Activated gamma-delta T cell treated with Interleukin-2 at 50 U/mL for 16 hours (primary cell): ENCODE data around the gene CNTNAP2.

ENCODE experiments used
- DNase-seq: peaks from one replicate; pipeline ENCODE4 v3.0.0-alpha.2; 2020

The CNTNAP2 gene

DNA sequence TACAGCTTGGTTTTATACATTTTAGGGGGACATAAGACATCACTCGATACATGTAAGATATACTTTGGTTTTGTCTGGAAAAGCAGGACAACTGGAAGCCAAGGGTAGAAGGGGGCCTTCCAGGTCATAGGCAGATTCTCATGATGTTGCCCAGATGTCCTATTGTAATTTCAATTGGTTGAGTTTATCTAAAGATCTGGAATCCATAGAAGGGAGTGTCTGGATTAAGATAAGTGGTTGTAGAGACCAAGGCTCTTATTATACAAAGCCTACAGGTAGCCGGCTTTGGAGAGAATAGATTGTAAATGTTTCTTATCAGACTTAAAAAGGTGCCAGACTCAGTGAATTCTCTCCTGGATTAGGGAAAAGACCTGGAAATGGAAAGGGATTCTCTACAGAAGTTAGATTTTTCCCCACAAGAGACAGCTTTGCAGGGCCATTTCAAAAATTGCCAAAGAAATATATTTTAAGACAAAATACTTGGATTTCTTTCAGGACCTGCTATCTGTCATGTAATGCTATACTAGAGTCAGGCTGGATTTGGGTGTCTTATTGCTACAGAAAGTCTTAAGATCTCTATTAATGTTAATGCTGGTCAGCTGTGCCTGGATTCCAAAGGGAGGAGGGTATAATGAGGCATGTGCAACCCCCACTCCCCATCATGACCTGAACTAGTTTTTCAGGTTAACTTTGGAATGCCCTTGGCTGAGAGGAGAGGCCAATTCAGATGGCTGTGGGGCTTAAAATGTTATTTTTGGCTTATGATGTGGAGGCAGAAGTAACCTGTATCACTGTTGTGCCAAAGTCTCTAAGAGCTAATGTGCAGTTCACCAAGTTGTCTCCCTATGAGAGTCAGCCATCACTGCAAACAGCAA is 1962.8 kb downstream of the CNTNAP2 start:
- DNase-seq: no peak

DNA sequence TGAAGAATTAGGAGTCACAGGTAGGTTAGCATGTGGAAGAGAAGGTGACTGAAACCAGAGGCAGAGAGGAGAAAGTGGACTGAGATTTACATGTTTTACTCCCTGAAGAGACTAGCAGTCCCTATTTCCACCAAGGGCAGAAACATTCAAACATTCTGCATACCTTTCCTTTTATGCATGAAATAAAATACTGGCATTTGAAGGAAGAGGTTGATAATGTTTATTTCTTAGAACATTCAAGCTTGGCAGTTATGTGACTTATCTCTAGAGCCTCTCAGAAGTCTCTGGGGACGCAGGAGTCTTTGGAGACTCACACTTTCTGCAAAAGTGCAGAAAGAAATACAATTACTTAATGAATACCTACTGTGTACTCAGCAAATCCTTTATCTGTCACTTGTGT is 1966.8 kb downstream of the CNTNAP2 start:
- DNase-seq: no peak

DNA sequence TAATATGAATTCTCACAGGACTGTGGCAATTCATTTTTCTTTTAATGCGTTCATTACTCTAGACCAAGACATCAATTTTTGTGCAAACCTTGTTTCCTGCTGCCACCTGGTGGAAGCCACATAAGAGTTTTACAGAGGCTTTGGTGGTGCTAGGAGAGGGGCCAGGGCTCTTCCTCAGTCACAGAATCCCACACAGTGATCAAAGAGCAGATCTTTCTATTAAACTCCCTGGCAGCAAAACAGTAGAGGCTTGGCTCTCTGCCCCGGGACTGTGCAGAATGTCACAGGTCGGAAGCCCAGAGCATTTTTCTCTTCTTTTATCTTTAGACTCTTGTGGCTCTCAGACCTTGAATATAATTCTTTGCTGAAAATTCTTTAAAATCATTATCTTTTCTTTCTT is 1967.5 kb downstream of the CNTNAP2 start:
- DNase-seq: no peak

DNA sequence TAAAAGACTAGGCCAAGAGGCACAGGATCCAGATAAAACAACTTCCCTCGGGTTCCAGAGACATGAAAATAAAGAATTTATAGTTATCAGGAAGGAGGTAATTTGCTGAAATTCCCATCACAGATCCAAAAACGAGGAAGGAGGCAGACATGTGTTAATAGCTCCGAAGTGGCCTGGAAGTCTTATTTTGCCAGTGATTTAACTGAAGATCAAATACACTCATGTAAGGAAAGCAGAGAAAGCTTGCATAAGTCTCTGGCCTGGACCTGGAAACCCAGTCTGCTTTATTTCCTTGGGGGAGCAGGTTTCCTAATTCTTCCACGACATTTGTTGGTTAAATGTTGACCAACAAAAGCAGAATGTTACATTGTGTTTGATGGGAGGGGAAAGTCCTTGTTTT is 1975.3 kb downstream of the CNTNAP2 start:
- DNase-seq: no peak

DNA sequence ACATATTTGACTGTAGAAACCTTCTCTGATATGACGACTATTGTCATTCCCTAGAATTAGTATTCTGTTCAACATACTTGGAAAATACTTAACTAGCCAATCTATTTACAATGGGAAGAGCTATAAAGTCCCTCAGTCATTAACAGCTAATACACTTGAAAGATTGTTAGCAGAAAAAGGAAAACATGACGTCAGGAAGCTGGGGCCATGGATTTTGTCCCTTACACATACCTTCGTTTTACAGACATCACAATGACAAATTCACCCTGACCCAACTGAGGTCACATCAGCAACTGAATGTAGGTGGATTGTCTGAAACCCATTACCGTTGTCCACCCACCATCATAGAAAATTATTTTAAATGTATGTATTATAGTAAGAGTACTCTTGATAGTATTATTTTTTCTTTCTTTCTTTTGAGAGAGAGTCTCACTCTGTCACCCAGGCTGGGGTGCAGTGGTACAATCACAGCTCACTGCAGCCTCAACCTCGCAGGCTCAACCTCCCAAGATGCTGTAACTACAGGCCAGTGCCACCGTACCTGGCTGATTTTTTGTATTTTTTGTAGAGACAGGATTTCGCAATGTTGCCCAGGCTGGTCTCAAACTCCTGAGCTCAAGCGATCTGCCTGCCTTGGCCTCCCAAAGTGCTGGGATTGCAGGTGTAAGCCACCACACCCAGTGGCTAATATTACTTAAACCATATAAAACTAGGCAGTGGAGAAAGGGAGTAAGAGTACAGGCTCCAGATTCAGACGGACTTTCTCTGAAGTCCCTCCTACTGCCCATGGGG is 1977.0 kb downstream of the CNTNAP2 start:
- DNase-seq: no peak

DNA sequence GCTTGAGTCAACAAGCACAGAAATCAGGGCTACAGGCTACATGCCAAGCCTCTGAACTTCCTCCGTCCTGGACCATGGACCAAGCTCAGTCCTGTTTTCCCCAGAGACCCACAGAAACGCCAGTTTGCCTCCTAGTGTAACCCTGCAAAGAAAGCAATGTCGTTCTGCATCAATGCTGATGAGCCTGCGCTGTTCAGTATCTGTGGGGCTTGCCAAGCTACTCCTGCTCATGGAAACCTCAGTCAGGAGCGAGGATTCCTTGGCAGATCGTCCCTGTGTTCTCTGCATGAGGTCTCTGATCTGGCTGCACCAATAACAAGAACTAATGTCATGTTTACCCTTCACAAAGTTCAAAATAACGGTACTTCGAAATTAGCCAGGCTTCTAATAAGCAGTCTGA is 1978.5 kb downstream of the CNTNAP2 start:
- no peak for DNase-seq

DNA sequence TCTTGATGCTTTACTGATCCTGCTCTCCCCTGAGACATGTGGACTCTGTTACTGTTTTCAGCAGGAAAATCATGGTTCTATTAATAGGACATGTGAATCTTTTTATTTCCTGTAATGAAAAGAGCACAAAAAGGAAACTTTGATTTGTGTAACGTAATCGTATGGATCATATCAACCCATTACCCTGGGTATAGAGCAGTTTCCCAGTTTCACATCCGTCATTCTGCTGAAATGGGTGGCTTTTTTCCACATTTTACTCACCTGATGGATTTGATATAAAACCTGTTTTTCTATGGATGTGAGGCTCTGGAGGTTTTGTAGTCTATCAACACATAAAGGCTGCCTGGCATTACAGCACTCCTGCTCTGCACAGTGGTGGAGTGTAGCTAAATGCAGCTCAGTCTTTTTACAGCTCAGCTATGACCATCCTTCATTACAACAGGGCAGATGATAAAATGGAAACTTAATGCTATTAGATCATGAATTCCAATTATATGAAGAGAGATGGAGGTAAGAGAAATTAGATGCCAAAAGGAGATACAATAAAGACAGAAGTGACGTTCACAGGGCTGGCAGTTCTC is 1987.6 kb downstream of the CNTNAP2 start:
- no peak for DNase-seq

DNA sequence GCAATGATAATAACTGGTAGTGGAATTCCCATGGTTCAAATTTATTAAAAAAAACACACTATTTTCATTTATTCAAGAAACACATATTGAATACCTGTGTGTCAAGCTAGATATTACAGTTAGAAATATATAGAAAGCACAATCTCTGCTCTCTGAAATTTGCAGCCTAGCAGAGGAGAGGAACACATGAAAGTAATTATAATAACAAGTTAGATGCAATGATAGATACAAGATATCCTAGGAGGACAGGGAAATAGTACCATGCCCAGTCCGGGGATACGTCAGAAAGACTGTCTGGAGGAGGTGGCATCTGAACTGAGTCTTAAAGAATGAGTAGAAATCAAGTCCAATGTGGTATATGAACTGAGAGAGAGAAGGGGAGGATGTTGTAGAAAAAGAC is 1988.3 kb downstream of the CNTNAP2 start:
- DNase-seq: no peak

DNA sequence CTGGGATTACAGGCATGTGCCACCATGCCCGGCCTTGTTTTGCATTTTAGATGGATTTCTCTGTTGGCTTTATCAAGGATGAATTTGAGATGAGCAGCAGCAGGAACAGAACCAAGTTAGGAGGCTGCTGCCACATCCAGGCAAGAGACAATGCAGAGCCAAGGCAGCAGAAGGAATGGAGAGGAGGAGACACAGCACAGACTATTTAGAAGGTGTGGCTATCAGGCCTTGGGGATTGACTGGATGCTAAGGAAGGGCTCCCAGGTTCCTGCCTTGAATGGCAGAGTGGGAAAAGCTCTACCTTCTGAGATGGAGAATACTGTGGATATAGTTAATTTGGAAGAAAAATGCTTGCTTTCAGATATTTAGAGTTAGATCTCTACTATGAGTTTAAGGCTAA is 1989.3 kb downstream of the CNTNAP2 start:
- DNase-seq: no peak

DNA sequence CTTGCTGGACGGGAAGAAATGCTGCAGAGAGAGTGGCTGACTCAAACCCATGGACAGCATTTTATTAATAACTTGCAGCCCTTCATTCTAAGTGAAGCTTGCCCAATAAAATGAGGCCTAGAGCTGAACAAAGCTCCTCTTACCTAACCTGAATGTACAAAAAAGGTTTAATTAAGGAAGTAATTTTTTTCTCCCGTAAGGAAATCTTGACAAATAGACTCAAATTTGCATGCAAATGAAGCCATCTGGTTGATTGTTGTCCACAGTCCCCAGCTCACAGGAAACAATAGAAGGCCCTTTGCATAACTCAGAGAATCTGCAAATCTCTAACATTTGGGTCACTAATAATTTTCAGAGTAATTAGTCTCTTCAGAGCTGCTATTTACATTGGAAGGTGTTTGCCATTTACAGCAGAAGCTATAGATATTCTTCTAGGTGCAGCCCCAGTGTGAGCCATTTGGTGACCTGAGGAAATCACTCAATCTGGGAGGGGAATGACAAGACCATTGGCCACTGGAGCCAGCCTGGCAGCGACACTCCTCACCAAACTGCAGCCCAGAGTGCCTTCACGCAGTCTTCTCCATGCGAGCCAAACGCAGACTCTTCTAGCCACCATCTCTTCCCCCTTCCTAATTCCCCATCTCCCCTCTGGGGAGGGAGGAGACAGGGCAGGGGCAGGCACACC is 1991.0 kb downstream of the CNTNAP2 start:
- no peak for DNase-seq

DNA sequence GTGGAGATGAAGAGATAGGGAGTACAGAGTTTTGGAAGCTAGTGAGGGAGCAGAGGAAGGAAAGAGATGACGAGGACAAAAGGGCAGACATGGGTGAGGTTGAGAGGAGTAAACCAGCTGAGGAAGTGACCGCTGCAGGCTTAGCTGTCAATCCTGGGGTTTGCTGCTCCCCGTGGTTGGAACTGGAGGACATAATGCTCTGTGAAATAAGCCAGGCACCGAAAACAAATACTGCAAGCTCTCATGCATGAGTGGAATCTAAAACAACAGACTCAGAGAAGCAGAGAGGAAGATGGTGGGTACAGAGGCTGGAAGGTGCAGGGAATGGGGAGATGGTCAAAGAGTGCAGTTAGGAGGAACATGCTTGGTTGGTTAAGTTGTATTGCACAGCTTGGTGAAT is 1991.8 kb downstream of the CNTNAP2 start:
- DNase-seq: no peak

DNA sequence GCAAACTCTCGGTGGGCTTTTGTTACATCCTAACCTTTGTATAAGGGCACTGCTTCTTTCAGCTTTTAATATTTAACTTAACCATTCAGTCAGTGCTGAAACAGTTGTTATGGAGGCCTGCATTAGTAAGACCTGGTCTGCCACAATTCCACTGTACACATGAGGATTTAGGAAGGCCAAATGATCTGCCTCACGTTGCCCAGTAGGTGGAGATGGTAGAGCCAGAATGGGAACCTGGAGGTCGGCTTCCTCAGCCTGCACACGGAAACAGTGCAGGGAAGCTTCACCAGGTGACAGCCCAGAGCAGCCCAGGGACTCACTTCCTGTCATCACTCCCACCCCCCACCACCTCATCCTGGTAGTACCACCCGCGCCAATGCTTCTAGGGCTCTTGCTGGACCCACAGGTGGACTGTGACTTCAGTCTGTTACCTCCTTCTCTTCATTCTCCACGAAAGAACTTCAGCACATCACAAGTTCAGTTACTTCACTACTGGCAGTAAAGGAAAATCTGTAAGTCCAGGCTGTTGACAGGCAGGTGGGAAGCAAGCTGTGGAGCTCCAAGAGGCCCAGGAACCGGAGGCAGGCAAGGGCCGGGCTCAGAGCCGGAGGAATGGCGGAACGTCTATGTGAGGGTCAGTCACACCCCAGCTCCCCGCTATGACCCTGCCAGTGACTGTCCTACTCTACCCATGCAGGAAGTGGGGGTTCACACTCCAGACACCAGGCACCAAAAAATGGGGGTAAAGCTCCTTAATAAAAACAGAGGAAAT is 1993.7 kb downstream of the CNTNAP2 start:
- DNase-seq: no peak

DNA sequence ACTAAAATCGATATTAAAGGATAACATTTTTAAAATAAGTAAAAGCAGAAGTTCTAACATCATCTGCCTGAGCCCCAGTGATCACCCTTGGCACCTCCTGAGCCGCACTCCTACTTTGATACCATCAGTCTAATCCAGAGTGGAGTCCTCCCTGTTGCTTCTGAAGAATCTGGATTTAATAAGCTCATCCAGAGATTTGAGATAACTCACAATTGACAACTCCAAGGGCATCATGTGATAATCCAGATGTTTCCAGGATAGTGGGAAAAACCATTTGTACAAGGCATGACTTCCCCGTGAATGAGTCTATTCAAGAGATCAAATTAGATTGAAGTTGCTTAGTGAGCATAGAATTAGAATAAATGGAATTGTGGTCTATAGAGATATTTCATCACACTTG is 1998.2 kb downstream of the CNTNAP2 start:
- DNase-seq: no peak

DNA sequence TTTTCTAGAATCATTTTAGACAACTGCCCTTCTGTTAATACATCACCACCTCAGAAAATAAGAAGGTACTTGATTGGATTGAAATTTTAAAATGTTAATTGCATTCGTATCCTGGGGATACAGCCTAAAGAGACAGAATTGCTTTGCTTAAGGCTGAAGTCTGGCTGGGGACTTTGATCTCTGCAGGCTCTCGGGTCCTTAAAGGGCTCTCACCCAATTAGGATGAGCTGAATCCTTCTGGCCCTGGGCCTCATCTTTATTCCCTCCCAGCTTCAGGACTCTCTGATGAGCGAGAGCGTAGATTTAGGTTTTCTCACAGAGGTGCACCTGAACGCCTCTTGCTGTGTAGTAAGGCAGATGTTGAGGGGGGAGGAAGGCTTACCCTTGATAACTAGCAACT is 1998.7 kb downstream of the CNTNAP2 start:
- no peak for DNase-seq

DNA sequence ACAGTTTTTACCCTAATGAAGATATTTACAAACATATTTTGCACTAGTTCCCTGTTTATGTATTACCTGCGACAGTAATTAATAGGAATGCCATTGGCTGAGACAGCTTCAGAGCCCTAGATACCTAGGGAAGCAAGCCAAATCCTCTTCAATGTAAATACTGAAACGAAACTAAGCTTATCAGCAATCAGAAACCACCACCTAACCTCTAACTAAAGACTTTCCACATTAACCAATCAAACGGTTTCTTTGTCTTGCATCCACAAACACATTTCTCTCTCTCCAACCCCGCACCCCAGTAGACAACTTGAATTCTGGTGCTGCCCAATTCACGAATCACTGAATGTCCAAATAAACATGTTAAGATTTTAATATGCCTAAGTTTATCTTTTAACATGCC is 1999.6 kb downstream of the CNTNAP2 start:
- no peak for DNase-seq

DNA sequence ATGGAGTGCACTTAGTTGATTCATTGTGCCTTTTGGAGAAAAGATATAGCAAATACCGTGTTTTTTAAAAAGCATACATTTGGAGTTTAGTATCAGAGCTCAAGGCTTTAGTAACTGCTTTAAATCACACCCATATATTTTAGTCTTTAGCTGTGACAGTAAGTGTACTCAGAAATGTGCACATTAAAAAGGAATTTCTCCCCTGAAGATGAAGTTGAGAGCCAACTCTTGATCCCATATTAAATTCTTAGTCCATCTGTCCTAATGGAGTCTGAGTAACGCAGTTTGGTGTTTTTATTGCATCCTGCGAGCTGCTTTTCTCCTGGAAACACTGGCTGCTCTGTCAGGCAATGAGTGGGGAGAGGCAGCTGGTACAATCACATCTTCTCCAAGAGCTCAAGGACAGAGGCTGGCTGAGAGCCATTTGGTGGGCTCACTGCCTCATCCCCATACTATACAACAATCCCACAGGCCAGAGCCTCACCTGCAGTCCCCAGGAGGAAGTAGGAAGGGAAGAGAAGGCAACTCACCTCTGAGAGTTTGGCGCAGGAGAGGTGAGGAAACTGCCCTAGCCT is 2000.3 kb downstream of the CNTNAP2 start:
- no peak for DNase-seq

DNA sequence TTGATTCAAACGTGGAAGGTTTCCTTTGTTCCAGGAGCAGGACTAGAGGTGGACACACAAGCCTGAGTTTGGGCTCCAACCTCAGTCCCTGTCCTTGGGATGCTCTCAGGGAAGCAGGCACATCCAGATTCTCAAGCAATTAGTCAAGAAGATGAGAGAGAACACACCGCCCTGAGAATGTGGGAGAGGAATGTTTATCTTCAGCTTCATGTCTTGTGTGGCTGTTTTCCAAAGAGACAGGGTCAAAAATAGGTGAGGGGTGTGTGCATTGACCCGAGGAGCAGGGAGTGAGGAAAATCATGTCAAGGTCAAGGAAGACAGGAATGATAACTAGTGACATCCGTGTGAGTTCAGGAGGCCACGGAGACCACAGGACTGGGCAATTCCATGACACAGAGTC is 2001.8 kb downstream of the CNTNAP2 start:
- DNase-seq: no peak

DNA sequence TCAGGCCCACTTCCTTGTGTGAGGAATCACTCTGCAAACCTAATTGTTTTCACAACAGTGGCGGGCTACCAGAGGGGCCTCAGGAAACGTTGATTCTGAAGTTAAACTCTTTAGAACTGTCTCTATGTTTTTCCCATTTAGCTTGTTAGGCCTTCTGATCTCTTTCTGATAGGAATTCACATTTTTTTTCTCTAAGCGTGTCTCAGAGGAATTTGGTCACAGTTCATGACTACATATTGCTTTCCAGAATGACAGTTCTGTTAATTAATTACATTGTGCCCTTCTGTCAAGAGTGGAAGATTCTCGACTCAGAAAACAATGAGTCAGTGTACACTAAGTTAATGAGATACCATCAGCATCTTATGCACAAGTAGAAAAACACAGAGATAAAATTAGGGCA is 2004.8 kb downstream of the CNTNAP2 start:
- no peak for DNase-seq

DNA sequence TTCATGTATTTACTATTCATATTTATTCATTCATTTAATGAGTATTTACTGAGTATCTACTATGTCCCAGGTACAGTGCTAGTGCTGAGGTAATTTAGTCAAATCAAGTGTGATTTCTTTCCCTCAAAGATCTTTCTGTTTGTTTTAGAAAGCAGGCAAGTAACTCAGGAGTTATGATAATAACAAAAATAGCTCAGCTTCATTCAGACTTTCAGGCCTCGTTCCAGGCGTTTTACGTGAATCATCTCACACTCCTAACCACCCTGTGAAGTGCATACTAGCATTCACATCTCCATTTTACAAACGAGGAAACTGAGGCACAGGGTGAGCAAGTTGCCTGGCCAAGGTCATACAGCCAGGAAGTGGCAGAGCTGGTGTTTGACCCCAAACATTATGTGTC is 2005.2 kb downstream of the CNTNAP2 start:
- DNase-seq: no peak

DNA sequence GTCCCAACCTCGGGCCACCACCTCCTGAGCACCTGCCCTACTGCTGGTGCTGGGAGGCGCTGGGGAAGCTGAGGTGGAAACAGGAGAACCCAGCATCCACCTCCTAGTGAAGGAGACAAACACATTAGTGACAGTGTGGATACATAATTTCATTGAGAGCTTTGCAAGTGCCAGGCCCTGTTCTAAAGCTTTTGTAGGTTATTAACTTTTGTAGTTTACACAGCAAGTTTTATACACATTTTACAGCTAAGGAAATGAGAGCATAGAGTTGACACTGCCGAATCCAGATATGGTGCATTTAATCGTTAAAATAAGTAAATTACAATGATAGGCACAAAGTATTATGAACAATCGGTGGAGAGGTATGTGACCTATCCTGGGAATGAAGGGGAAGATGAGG is 2007.9 kb downstream of the CNTNAP2 start:
- no peak for DNase-seq

DNA sequence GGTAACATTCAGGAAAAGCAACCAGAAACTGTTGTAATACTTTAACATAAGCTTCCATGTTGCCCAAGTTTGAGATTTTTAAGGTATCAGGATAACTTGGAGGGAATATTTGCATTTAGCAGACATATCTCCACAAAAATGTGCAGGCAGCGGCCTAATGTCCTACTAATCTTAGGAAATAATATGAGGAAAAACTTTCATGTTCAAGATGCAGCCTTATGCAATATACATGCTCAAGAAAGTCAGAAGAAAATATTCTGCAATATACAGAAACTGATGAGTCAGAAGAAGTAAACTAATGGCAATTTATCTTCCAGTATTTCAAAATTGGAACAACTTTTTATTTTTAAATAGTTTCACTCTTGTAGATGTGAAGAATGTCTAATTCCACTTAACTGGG is 2010.8 kb downstream of the CNTNAP2 start:
- DNase-seq: no peak

DNA sequence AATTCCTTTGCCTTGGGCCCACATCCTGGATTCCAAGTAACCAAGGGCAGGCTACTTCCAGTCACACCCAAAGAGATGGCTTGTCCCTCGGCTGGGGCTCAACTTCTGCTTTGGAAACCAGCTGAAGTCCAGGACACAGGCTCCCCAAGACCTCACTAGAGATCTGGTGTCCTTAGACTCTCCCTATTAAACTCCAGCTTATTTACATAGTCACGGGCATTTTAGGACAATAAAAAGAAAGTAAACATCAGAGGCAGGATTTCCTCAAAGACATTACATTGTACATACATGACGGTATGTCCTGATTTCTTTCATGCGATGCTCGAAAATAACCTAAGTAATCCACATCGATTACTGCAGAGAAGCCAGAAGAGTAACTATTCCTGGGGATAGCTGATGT is 2012.4 kb downstream of the CNTNAP2 start:
- DNase-seq: no peak
